ENCODE measurements around the gene ZBTB7C.

The ZBTB7C gene

GRCh38 chr18:48360376-48361021 is 48.7 kb downstream of the ZBTB7C start:
- H3K9me3 ChIP-seq (ENCODE audit: insufficient read depth, low read depth, low read length): peaks cover 8% of the 10 kb centered on the region
- WGBS: 88% methylated on average over 9 of the region's 9 CpGs
- H3K4me1 ChIP-seq (ENCODE audit: insufficient read depth, low read length): peaks cover 14% of the 10 kb centered on the region
- H3K36me3 ChIP-seq (ENCODE audit: insufficient read depth, low read length): no peaks in the 10 kb centered on the region
- H3K27me3 ChIP-seq (ENCODE audit: insufficient read depth, low read length): no peaks in the 10 kb centered on the region
- no peak overlapping the region for H3K27ac ChIP-seq (ENCODE audit: low read depth, low read length)
- no peak overlapping the region for H3K9ac ChIP-seq (ENCODE audit: low read depth, low read length)
- no peak overlapping the region for H3K4me3 ChIP-seq (ENCODE audit: low read length)

GRCh38 chr18:48359626-48360025 is 49.6 kb downstream of the ZBTB7C start:
- Histone ChIP-seq H3K36me3 (ENCODE audit: insufficient read depth, low read length) (no peaks in the 10 kb centered on the region), H3K27ac (ENCODE audit: low read depth, low read length) (no peak overlapping the region), H3K9me3 (ENCODE audit: insufficient read depth, low read depth, low read length) (no peaks in the 10 kb centered on the region), H3K27me3 (ENCODE audit: insufficient read depth, low read length) (no peaks in the 10 kb centered on the region), H3K9ac (ENCODE audit: low read depth, low read length) (no peak overlapping the region), H3K4me3 (ENCODE audit: low read length) (no peak overlapping the region), H3K4me1 (ENCODE audit: insufficient read depth, low read length) (peaks cover 14% of the 10 kb centered on the region)
- WGBS: 91% methylated on average over 3 of the region's 3 CpGs

DNA sequence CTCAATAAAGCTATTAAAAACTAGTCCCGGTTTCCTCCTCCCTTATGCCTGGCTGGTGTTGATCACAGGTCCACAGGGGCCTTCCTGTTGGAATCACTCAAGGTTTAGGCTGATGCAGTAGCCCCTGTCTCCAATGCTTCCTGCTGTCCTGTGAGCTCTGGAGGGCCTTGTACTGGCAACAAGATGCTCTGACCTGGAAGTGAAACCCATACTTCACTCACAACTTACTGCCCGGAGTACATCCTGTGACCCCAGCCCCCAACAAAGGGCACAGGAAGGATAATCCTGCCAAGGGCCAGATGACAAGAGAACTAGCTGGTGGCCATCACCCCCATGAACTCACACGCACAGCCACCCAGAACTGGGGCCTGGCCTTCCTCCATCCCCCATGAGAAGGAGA is 50.3 kb downstream of the ZBTB7C start:
- 98% methylated on average over 3 of the region's 3 CpGs for WGBS
- Histone ChIP-seq H3K36me3 (ENCODE audit: insufficient read depth, low read length) (no peaks in the 10 kb centered on the region), H3K27ac (ENCODE audit: low read depth, low read length) (no peak overlapping the region), H3K9me3 (ENCODE audit: insufficient read depth, low read depth, low read length) (no peaks in the 10 kb centered on the region), H3K4me1 (ENCODE audit: insufficient read depth, low read length) (peaks cover 14% of the 10 kb centered on the region), H3K9ac (ENCODE audit: low read depth, low read length) (no peak overlapping the region), H3K27me3 (ENCODE audit: insufficient read depth, low read length) (no peaks in the 10 kb centered on the region), H3K4me3 (ENCODE audit: low read length) (no peak overlapping the region)

DNA sequence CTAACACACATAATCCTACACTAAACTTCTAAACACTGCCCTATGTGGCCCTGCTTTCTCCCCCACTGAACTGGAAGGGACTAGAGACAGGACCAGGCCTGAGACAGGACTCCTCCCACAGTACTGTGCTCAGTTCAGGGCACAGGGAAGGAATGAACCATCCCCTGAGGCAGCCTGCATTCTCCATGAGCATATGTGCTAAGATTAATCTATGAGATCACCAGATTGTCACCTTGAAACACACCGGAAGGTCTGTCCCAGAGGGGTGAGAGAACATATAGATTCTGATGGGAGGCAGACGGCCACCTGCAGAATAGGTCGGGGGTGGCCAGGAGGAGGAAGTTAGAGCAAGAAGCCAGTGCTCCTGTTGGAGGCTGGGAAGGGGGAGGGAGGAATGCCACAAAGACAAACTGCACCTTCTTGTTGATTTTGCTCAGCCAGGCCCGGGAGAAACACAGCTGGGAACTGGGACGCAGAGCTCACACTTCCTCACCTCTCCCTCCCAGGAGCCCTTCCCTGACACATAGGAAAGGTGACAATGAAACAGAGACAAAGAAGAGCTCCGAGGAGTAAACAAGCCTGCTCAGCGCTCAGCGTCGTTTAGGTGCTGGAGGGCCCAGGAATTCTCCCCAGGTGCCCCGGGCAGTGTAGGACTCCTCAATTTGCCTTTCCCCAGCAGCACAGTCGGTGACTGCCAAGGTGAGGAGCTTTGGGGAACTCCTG is 52.1 kb downstream of the ZBTB7C start:
- peaks cover 14% of the 10 kb centered on the region for H3K4me1 ChIP-seq (ENCODE audit: insufficient read depth, low read length)
- H3K4me3 ChIP-seq (ENCODE audit: low read length): no peak overlapping the region
- H3K27me3 ChIP-seq (ENCODE audit: insufficient read depth, low read length): no peaks in the 10 kb centered on the region
- H3K27ac ChIP-seq (ENCODE audit: low read depth, low read length): no peak overlapping the region; the same call in 1 of the 2 replicates
- no peaks in the 10 kb centered on the region for H3K36me3 ChIP-seq (ENCODE audit: insufficient read depth, low read length)
- H3K9ac ChIP-seq (ENCODE audit: low read depth, low read length): no peak overlapping the region
- no peaks in the 10 kb centered on the region for H3K9me3 ChIP-seq (ENCODE audit: insufficient read depth, low read depth, low read length)
- WGBS: 37% methylated on average over 11 of the region's 11 CpGs

GRCh38 chr18:48356151-48356745 is 52.9 kb downstream of the ZBTB7C start:
- WGBS: 92% methylated on average over 7 of the region's 7 CpGs
- H3K36me3 ChIP-seq (ENCODE audit: insufficient read depth, low read length): no peaks in the 10 kb centered on the region
- no peaks in the 10 kb centered on the region for H3K27me3 ChIP-seq (ENCODE audit: insufficient read depth, low read length)
- no peak overlapping the region for H3K27ac ChIP-seq (ENCODE audit: low read depth, low read length)
- H3K4me1 ChIP-seq (ENCODE audit: insufficient read depth, low read length): peaks cover 14% of the 10 kb centered on the region
- no peaks in the 10 kb centered on the region for H3K9me3 ChIP-seq (ENCODE audit: insufficient read depth, low read depth, low read length)
- H3K4me3 ChIP-seq (ENCODE audit: low read length): no peak overlapping the region
- H3K9ac ChIP-seq (ENCODE audit: low read depth, low read length): no peak overlapping the region

GRCh38 chr18:48355276-48356115 is 53.7 kb downstream of the ZBTB7C start:
- H3K9me3 ChIP-seq (ENCODE audit: insufficient read depth, low read depth, low read length): no peaks in the 10 kb centered on the region
- H3K27me3 ChIP-seq (ENCODE audit: insufficient read depth, low read length): no peaks in the 10 kb centered on the region
- H3K27ac ChIP-seq (ENCODE audit: low read depth, low read length): no peak overlapping the region
- WGBS: 86% methylated on average over 15 of the region's 15 CpGs
- H3K36me3 ChIP-seq (ENCODE audit: insufficient read depth, low read length): no peaks in the 10 kb centered on the region
- no peak overlapping the region for H3K9ac ChIP-seq (ENCODE audit: low read depth, low read length)
- H3K4me1 ChIP-seq (ENCODE audit: insufficient read depth, low read length): peaks cover 14% of the 10 kb centered on the region
- H3K4me3 ChIP-seq (ENCODE audit: low read length): no peak overlapping the region

DNA sequence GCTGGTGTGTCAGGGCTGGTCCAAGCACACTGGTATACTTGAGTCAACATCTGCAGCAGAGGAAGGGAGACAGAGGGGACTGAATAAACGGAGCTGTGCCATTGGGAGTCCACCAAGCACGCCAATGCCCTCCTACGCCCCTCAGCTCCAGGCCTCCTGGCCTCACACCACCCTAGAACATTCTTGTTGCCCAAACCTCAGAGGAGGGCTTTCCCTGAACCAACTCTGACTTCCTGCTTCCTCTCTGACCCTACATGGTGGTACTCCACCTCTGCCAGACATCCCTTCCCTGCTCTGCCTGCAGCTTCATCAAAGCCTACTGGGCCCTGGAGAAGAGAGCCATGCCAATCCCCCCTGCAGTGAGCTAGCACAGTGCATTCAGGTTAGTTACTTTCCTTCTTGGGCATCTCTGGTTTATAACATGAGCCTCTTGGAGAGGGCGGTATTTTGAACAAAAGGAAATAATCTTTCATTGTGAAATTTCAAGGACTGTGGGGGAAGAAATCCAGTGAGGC is 54.4 kb downstream of the ZBTB7C start:
- Histone ChIP-seq H3K27me3 (ENCODE audit: insufficient read depth, low read length) (no peaks in the 10 kb centered on the region), H3K27ac (ENCODE audit: low read depth, low read length) (no peak overlapping the region), H3K9ac (ENCODE audit: low read depth, low read length) (no peak overlapping the region), H3K36me3 (ENCODE audit: insufficient read depth, low read length) (no peaks in the 10 kb centered on the region), H3K4me1 (ENCODE audit: insufficient read depth, low read length) (peaks cover 14% of the 10 kb centered on the region), H3K9me3 (ENCODE audit: insufficient read depth, low read depth, low read length) (no peaks in the 10 kb centered on the region), H3K4me3 (ENCODE audit: low read length) (no peak overlapping the region)
- WGBS: 89% methylated on average over 4 of the region's 4 CpGs

- H3K4me1 ChIP-seq (ENCODE audit: insufficient read depth, low read length): peaks cover 8% of the 10 kb centered on the region
- no peak overlapping the region for H3K4me3 ChIP-seq (ENCODE audit: low read length)
- H3K27me3 ChIP-seq (ENCODE audit: insufficient read depth, low read length): no peaks in the 10 kb centered on the region
- no peak overlapping the region for H3K9ac ChIP-seq (ENCODE audit: low read depth, low read length)
- WGBS: 91% methylated on average over 4 of the region's 4 CpGs
- H3K27ac ChIP-seq (ENCODE audit: low read depth, low read length): no peak overlapping the region
- no peaks in the 10 kb centered on the region for H3K36me3 ChIP-seq (ENCODE audit: insufficient read depth, low read length)
- H3K9me3 ChIP-seq (ENCODE audit: insufficient read depth, low read depth, low read length): no peaks in the 10 kb centered on the region
Observed at GRCh38 chr18:48352051-48352755, 57.0 kb downstream of the ZBTB7C start.

DNA sequence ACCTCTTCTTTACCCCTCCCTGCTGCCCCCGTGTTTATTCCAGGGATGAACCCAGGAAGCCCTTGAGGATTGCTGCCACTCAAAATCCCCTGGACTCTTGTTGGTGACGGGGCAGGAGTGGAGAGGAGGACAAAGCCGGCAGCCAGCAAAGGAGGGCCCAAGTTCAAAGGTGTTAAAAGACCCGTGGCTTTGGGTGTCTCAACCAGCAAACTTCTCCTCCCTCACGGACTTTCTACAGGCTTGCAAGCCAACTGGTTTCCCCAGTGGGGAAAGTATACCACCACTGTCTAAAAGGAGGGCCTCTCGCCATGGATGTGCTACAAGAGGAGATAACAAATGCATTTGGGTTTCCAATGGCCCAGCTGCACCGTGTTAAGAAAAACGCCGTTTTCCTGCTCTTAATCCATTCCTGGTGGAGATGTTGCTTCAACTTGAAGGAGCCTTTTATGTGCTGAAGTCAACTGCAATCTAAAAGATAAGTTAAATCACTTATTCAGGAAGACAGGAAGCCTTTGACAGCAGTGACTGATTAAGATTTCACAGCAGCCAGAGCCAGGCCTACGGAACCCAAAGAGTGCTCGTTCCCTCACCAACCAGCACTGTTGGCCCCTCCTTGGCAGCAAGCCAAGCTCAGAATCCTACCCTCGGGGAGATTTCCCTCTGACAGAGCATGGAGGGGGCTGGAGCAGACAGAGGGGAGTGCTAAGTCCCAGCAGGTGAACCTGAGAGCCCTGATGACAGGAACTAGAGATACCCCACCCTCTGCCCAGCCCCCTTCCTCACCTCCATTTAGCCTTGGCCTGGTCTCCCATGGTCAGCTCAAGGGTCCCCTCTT is 57.8 kb downstream of the ZBTB7C start:
- 69% methylated on average over 12 of the region's 12 CpGs for WGBS
- no peak overlapping the region for H3K9ac ChIP-seq (ENCODE audit: low read depth, low read length)
- H3K4me3 ChIP-seq (ENCODE audit: low read length): no peak overlapping the region
- no peaks in the 10 kb centered on the region for H3K9me3 ChIP-seq (ENCODE audit: insufficient read depth, low read depth, low read length)
- H3K4me1 ChIP-seq (ENCODE audit: insufficient read depth, low read length): peaks cover under 1% of the 10 kb centered on the region; the same call in 1 of the 2 replicates
- no peaks in the 10 kb centered on the region for H3K27me3 ChIP-seq (ENCODE audit: insufficient read depth, low read length)
- H3K27ac ChIP-seq (ENCODE audit: low read depth, low read length): no peak overlapping the region
- H3K36me3 ChIP-seq (ENCODE audit: insufficient read depth, low read length): no peaks in the 10 kb centered on the region

DNA sequence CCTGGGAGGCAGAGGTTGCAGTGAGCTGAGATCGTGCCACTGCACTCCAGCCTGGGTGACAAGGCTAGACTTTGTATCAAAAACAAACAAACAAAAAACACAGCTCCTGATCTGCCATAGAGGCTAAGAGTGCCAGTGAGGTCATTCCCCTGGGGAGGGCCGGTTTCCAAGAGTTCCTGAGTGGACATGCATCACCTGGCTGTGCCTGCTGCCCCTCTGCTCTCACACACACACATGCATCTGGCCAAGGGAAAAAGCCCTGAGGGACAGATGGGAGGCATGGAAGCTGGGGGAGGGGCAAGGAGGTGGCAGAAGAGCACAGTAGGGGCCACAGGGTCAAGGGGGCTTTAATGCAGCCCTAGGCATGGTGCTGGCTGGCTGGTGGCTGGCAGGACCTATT is 60.4 kb downstream of the ZBTB7C start:
- Histone ChIP-seq H3K9me3 (ENCODE audit: insufficient read depth, low read depth, low read length) (no peaks in the 10 kb centered on the region), H3K9ac (ENCODE audit: low read depth, low read length) (no peak overlapping the region), H3K4me3 (ENCODE audit: low read length) (no peak overlapping the region), H3K4me1 (ENCODE audit: insufficient read depth, low read length) (no peaks in the 10 kb centered on the region; the same call in 1 of the 2 replicates), H3K27me3 (ENCODE audit: insufficient read depth, low read length) (no peaks in the 10 kb centered on the region), H3K27ac (ENCODE audit: low read depth, low read length) (no peak overlapping the region), H3K36me3 (ENCODE audit: insufficient read depth, low read length) (no peaks in the 10 kb centered on the region)
- WGBS: 88% methylated on average over 2 of the region's 2 CpGs

Data from HUES64 (cell line).